Upper lobe of right lung (tissue), 1 donor: ENCODE measurements around the gene TMEM235. TPM values are rescaled to one million over a fixed set of nuclear protein-coding genes. Genes with fewer than 3 reads are reported as not detected.
"Not testable (repeated sequence)": the region's sequence is repeated elsewhere in the genome, so short reads cannot be mapped to it uniquely, and the experiment has no call there.

Experiments used
- ATAC-seq: fragments of 200-7000 bp; cut with Tn5 transposase; one replicate; pipeline ENCODE4 v1.9.1; 2020; ENCODE audit warnings: mild to moderate bottlenecking, moderate library complexity
- DNase-seq: peaks from one replicate; pipeline ENCODE4 v3.0.0-alpha.2; 2020
- H3K27ac ChIP-seq: fragments of 200-600 bp; one replicate; pipeline ENCODE4 v1.8.0; 2022
- H3K27me3 ChIP-seq: fragments of 200-600 bp; one replicate; pipeline ENCODE4 v1.8.0; 2022; ENCODE audit warnings: mild to moderate bottlenecking
- H3K36me3 ChIP-seq: fragments of 200-600 bp; one replicate; pipeline ENCODE4 v1.8.0; 2022
- H3K4me1 ChIP-seq: fragments of 200-600 bp; one replicate; pipeline ENCODE4 v1.8.0; 2022
- H3K4me3 ChIP-seq: fragments of 200-600 bp; one replicate; pipeline ENCODE4 v1.8.0; 2022; ENCODE audit warnings: mild to moderate bottlenecking
- H3K9me3 ChIP-seq: fragments of 200-600 bp; one replicate; pipeline ENCODE4 v1.8.0; 2022
- intact Hi-C: fragments of 100-400 bp; cut with DNase I; formaldehyde crosslinking; loops from one replicate; pipeline ENCODE4 v1.11.0; 2022
- total RNA-seq: library from RNA; stranded (reverse); fragmentation: NEBNext Ultra II Directional; extraction: Animal tissue kit (Norgen Biotek cat#: 25700); gene quantifications from one replicate; pipeline ENCODE4 v1.2.1, GENCODE V29; 2021
- TF ChIP-seq, protein P1 (sequence below): fragments of 200-600 bp; IDR thresholded peaks from one replicate; pipeline ENCODE4 v1.8.0; 2022; ENCODE audit warnings: antibody characterized with exemption
- donor health status: DM: no; HTN: yes; CAD: no; lungs with severe emphysema.

The TMEM235 gene
- total RNA-seq, 1 donor from 2014 or later, result not detected

DNA sequence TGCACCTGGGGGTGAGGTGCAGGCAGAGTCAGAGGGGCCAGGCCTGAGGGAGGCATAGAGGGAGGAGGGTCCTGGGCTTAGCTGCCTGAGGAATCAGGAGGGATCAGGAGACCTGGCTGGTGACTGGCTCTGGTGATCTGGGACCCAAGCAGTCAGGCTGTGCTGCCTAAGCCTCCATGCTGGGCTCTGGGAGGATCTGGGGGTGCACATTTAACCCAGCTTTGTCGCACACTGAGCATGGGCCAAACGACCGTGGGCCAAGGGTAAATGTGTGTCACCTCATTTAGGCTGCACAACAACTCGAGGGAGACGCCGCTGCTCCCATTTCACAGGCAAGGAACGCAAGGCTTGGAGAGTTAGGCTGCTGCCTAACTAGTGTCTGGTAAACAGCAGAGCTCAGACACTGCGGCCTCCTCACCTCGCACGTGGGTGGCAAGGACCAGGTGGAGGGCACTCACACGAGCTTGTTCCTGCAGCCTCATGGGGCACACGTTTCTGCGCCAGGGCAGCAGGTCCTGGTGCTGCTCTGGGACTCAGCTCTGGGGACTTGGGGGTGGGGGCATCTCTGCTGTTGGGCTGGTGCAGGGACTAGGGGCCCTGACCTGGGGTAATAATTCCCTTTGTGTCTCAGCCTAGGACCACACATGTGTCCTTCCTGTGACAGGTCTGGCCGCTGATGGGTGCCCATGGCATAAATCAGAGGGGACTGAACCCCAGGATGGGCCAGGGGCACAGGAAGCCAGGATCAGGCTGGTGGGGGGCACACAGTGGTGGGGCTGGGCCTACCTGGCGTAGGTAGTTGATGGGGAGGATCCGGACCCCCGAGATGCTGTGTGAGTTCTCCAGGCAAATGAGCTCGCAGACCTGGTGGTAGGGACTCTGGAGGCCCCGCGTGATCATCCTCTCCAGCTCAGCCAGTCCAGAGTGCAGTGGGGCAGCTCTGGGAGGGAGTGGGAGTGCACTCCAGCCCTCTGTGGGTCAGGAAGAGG is 18.7 kb downstream of the TMEM235 start:
- Histone ChIP-seq H3K27ac (no peak overlapping the region), H3K4me3 (no peak overlapping the region), H3K27me3 (no peaks in the 10 kb centered on the region), H3K9me3 (no peaks in the 10 kb centered on the region), H3K4me1 (peaks cover 22% of the 10 kb centered on the region), H3K36me3 (no peaks in the 10 kb centered on the region)
- TF ChIP-seq, protein P1, sequence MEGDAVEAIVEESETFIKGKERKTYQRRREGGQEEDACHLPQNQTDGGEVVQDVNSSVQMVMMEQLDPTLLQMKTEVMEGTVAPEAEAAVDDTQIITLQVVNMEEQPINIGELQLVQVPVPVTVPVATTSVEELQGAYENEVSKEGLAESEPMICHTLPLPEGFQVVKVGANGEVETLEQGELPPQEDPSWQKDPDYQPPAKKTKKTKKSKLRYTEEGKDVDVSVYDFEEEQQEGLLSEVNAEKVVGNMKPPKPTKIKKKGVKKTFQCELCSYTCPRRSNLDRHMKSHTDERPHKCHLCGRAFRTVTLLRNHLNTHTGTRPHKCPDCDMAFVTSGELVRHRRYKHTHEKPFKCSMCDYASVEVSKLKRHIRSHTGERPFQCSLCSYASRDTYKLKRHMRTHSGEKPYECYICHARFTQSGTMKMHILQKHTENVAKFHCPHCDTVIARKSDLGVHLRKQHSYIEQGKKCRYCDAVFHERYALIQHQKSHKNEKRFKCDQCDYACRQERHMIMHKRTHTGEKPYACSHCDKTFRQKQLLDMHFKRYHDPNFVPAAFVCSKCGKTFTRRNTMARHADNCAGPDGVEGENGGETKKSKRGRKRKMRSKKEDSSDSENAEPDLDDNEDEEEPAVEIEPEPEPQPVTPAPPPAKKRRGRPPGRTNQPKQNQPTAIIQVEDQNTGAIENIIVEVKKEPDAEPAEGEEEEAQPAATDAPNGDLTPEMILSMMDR, result no peak
- no peak for DNase-seq
- intact Hi-C loops, result no loop called here
- no peak for ATAC-seq

DNA sequence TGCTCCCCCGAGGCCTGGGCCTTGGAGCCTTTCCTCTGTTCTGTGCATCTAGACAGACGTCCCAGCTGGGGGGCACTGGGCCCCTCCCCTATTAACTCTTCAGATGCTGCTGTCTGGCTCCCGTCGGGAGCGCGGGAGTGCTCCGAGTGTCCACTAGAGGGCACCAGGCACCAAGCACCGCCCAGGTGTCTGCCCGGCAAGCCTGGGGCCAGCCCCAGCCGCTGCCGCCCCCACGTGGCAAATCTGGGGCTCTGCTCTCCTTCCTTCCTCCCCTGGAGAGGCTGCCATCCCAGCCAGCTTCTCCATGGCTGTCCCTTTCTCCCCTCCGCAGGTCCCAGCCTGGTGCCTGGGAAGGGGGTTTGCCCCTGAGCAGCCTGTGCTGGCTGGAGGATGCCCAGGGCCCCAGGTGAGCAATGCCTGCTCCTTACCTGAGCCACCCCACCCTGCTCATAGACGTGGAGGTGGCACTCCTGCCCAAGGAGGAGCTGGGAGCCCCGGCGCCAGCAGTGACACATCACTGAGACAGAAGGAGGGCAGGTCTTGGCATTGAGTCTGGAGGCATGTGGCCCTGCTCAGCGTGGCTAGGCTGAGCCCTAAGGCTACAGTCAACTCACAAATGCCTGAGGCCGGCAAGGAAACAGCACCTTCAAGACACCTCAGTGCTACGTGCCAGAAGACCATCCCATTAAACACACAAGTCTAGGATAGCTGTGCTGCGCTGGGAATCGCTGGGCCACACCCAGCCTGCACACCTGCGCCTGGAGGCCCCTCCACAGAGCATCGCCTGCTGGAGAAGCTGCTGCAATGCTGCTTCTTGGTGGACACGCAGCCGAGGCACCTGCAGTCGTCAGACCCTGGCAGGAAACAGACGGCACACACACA is 19.7 kb downstream of the TMEM235 start:
- TF ChIP-seq, protein P1, result peak; percentile 99
- H3K27ac ChIP-seq, result no peak overlapping the region
- H3K36me3 ChIP-seq, result no peaks in the 10 kb centered on the region
- intact Hi-C loops, result no loop called here
- H3K4me1 ChIP-seq, result peaks cover 22% of the 10 kb centered on the region
- no peaks in the 10 kb centered on the region for H3K27me3 ChIP-seq
- H3K4me3 ChIP-seq, result no peak overlapping the region
- DNase-seq (peak; percentile 94), ATAC-seq (peak; percentile 92)
- H3K9me3 ChIP-seq, result no peaks in the 10 kb centered on the region

DNA sequence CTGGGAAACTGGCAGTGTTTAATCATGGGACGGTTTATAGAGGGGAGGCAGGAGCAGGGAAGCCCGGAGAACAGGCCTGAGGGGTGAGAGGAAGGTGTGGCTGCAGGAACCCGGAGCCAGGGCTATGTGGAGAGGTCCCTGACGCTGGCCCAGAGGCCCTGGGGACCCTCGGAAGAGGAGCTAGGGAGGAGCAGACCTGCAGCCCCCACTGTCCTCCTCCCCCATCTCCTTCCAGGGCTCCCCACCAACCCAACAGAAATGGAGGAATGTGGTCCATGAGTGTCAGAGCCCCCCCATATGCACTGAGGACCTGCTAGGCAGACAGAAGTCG is 20.3 kb downstream of the TMEM235 start:
- Histone ChIP-seq H3K4me3 (no peak overlapping the region), H3K4me1 (peaks cover 22% of the 10 kb centered on the region), H3K27ac (no peak overlapping the region), H3K36me3 (no peaks in the 10 kb centered on the region), H3K9me3 (no peaks in the 10 kb centered on the region), H3K27me3 (no peaks in the 10 kb centered on the region)
- DNase-seq, result no peak
- TF ChIP-seq, protein P1, result no peak
- no peak for ATAC-seq
- intact Hi-C loops, result no loop called here

DNA sequence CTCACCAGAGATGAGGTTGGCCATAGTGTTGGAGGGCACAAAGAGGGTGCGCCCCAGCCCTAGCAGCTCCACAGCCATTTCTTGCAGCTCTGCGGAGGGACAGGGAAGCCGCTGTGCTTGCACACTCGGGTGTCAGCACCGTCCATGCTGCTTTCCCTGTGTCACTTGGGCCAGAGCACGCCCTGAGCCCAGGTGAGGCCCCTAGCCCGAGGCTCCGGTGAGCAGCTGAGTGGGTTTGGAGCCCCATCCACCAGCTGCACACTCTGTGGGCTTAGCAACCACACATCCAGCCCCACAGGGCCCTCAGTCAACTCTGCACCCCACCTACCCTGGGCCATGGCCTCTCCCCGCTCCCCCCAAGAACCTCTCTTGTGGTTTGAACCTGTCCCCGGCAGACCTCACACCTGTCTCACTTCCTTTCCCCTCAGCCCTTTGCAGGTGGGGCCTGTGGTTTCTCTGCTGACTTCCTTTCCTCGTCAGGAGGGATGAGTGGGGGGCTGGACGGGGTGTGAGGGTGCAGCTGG is 20.7 kb downstream of the TMEM235 start:
- no peak overlapping the region for H3K27ac ChIP-seq
- ATAC-seq (no peak), DNase-seq (peak; percentile 63)
- intact Hi-C loops, result no loop called here
- TF ChIP-seq, protein P1, result no peak
- H3K4me3 ChIP-seq, result no peak overlapping the region
- H3K27me3 ChIP-seq, result no peaks in the 10 kb centered on the region
- peaks cover 22% of the 10 kb centered on the region for H3K4me1 ChIP-seq
- H3K36me3 ChIP-seq, result no peaks in the 10 kb centered on the region
- H3K9me3 ChIP-seq, result no peaks in the 10 kb centered on the region

DNA sequence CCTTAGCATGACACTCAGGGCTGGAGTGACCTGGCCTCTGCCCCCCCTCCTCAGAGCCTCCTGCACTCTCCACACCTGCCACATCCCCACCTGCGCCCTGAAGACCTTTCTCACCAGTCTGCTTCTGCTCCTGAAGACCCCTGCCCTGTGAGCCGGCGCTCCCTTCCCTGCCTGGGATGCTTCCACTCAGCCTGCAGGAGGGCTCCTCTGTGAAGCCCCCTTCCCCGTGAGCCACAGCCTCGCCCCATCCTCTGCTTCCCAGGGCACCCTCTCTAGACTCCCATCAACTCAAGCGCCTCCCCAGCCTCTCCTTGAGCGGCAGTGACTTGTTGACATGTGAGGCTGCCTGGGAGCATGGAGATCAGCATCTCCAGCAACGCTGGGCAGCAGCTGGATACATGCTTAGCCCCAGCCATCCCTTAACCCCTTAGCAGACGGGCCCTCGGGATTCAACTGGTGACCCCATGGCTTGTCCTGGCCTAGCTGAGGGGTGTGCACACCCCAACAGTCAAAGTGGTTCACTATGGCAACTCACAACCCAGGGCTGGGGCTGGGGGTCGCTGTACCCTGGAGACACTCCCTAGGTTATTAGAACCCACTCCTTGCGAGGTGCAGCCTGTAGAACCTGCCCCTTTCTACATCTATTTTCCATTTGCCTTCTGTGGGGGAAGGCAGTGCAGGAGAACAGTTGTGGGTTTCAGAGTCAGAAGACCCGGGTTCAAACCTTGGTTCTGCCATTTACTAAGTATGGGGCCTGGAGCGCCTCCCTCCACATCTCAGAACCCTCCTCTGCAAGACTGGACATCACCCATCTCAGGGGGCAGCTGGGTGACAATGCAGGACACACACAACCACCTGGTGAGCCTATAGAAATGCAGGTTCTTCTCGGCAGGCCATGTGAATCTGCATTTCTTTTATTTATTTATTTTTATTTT is 21.5 kb downstream of the TMEM235 start:
- H3K36me3 ChIP-seq, result no peaks in the 10 kb centered on the region
- DNase-seq (peak; percentile 59), ATAC-seq (no peak)
- H3K27me3 ChIP-seq, result no peaks in the 10 kb centered on the region
- peaks cover 30% of the 10 kb centered on the region for H3K4me1 ChIP-seq
- TF ChIP-seq, protein P1, result no peak
- H3K27ac ChIP-seq, result no peak overlapping the region
- intact Hi-C loops, result no loop called here
- H3K4me3 ChIP-seq, result no peak overlapping the region
- no peaks in the 10 kb centered on the region for H3K9me3 ChIP-seq

DNA sequence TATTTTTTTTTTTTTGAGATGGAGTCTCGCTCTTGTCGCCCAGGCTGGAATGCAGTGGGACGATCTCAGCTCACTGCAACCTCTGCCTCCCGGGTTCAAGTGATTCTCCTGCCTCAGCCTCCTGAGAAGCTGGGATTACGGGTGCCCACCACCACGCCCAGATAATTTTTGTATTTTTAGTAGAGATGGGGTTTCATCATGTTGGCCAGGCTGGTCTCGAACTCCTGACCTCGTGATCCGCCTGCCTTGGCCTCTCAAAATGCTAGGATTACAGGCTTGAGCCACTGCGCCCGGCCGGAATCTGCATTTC is 22.2 kb downstream of the TMEM235 start:
- H3K9me3 ChIP-seq, ATAC-seq, DNase-seq, intact Hi-C loops, H3K27ac ChIP-seq, H3K27me3 ChIP-seq, H3K36me3 ChIP-seq: not testable (repeated sequence)
- peak overlapping the region; percentile 95 for H3K4me3 ChIP-seq
- peaks cover 35% of the 10 kb centered on the region for H3K4me1 ChIP-seq
